Fibroblast of lung (primary cell): ENCODE measurements around the gene ANO2. TPM values are rescaled to one million over a fixed set of nuclear protein-coding genes. Genes with fewer than 3 reads are reported as not detected.

Experiments used
- DNase-seq, 2 donors: peaks; one replicate each; pipeline versions ENCODE4 v3.0.0 to v3.0.0-alpha.2; 2010; ENCODE audit warnings: low read depth in 2 of 2
- H2AFZ ChIP-seq: 2 replicates; pipeline ENCODE4 v1.5.1; 2012; ENCODE audit warnings: low read length, control low read depth, inconsistent platforms
- H3K27ac ChIP-seq: 2 replicates; pipeline ENCODE4 v1.5.1; 2011; ENCODE audit warnings: low read length, control low read depth; ENCODE audit not compliant: insufficient read depth
- H3K27me3 ChIP-seq: 2 replicates; pipeline ENCODE4 v1.5.1; 2011; ENCODE audit warnings: mild to moderate bottlenecking, low read length; ENCODE audit not compliant: control insufficient read depth, insufficient read depth
- H3K36me3 ChIP-seq: 2 replicates; pipeline ENCODE4 v1.5.1; 2011; ENCODE audit warnings: low read length; ENCODE audit not compliant: control insufficient read depth, insufficient read depth
- H3K4me1 ChIP-seq: 2 replicates; pipeline ENCODE4 v1.5.1; 2011; ENCODE audit warnings: low read length; ENCODE audit not compliant: control insufficient read depth, insufficient read depth; ENCODE audit errors: extremely low read depth
- H3K4me2 ChIP-seq: 2 replicates; pipeline ENCODE4 v1.5.1; 2011; ENCODE audit warnings: low read length, control low read depth; ENCODE audit not compliant: insufficient read depth; ENCODE audit errors: extremely low read depth
- H3K4me3 ChIP-seq, 4 experiments: fragments of 200-600 bp in 1 of 4; sonication (generic) in 1 of 4; replicated peaks in 1 of 4; 2 replicates each; pipeline ENCODE4 v1.5.1; 2011 to 2016; ENCODE audit warnings: low read length in 4 of 4, low read depth in 3 of 4, mild to moderate bottlenecking in 3 of 4, control low read depth in 2 of 4, inconsistent platforms in 1 of 4, mixed read lengths in 1 of 4; ENCODE audit not compliant: insufficient read depth in 1 of 4; ENCODE audit errors: control extremely low read depth in 1 of 4
- H3K79me2 ChIP-seq: 2 replicates; pipeline ENCODE4 v1.5.1; 2012; ENCODE audit warnings: mild to moderate bottlenecking, low read length, inconsistent platforms; ENCODE audit not compliant: control insufficient read depth, insufficient read depth
- H3K9ac ChIP-seq: 2 replicates; pipeline ENCODE4 v1.5.1; 2011; ENCODE audit warnings: mild to moderate bottlenecking, low read length, control low read depth; ENCODE audit not compliant: insufficient read depth
- H3K9me3 ChIP-seq: 2 replicates; pipeline ENCODE4 v1.5.1; 2012; ENCODE audit warnings: low read depth, low read length; ENCODE audit not compliant: control insufficient read depth, insufficient read depth
- H4K20me1 ChIP-seq: 2 replicates; pipeline ENCODE4 v1.5.1; 2011; ENCODE audit warnings: low read length; ENCODE audit not compliant: control insufficient read depth, insufficient read depth; ENCODE audit errors: extremely low read depth
- CTCF ChIP-seq, 2 donors: IDR thresholded peaks in 1 of 2; conservative IDR thresholded peaks in 1 of 2; 1 replicate in 1 of 2; 2 replicates in 1 of 2; pipeline ENCODE4 v1.5.1; 2011 to 2012; ENCODE audit warnings: low read length in 2 of 2, control low read depth in 1 of 2, inconsistent platforms in 1 of 2, low read depth in 1 of 2, mild to moderate bottlenecking in 1 of 2
- EZH2 ChIP-seq: IDR thresholded peaks from 2 replicates; pipeline ENCODE4 v1.5.1; 2012; ENCODE audit warnings: low read length, control low read depth, mild to moderate bottlenecking; ENCODE audit errors: missing control alignments
- polyA plus RNA-seq, 2 donors: library from polyadenylated mRNA; depleted of rRNA in 1 of 2; stranded (reverse) in 1 of 2; unstranded in 1 of 2; fragments of >200 nt; gene quantifications; 2 replicates each; pipeline ENCODE4 v1.2.1, GENCODE V29; 2011 to 2012; ENCODE audit warnings: missing spikeins in 1 of 2
- total RNA-seq: library from RNA; depleted of rRNA; stranded (reverse); fragments of >200 nt; gene quantifications from 2 replicates; pipeline ENCODE4 v1.2.1, GENCODE V29; 2014

Gene ANO2
- total and polyA plus RNA-seq, 2 donors (not counting 1 experiment from before 2014, with no cell fraction given), result 0.15 to 0.17 TPM

- H3K4me3 ChIP-seq, result no peak overlapping the region
- no peak overlapping the region for H3K4me2 ChIP-seq
- no peaks in the 10 kb centered on the region for H3K9me3 ChIP-seq
- no peak overlapping the region for H3K9ac ChIP-seq
- peak in 1 of 2 donors; percentile 14 for DNase-seq
- no peak overlapping the region for H2AFZ ChIP-seq
- H3K36me3 ChIP-seq, result no peaks in the 10 kb centered on the region
- no peaks in the 10 kb centered on the region for H3K27me3 ChIP-seq
- H3K79me2 ChIP-seq, result no peaks in the 10 kb centered on the region
- H4K20me1 ChIP-seq, result no peaks in the 10 kb centered on the region
- no peak overlapping the region for H3K27ac ChIP-seq
- TF ChIP-seq CTCF (conservative IDR thresholded peaks at IDR 0.05 in 1 of 2, IDR thresholded peaks at IDR 0.05 in 1 of 2; ENCODE audit: low read depth in 1 of 2, low read length in 2 of 2) (no peak), EZH2 (no peak)
- peaks cover 8% of the 10 kb centered on the region for H3K4me1 ChIP-seq
Measured at GRCh38 chr12:5568325-5568981, 376.6 kb downstream of the ANO2 start.

GRCh38 chr12:5567016-5567725, 377.9 kb downstream of the ANO2 start:
- Histone ChIP-seq H3K4me1 (peaks cover 8% of the 10 kb centered on the region), H3K9me3 (no peaks in the 10 kb centered on the region), H2AFZ (peak overlapping the region; percentile 7), H3K27me3 (no peaks in the 10 kb centered on the region), H4K20me1 (no peaks in the 10 kb centered on the region), H3K4me2 (no peak overlapping the region), H3K4me3 (no peak overlapping the region), H3K9ac (no peak overlapping the region), H3K27ac (no peak overlapping the region), H3K79me2 (no peaks in the 10 kb centered on the region), H3K36me3 (no peaks in the 10 kb centered on the region)
- peak; percentile 9 to 20 for DNase-seq
- TF ChIP-seq EZH2 (no peak), CTCF (conservative IDR thresholded peaks at IDR 0.05 in 1 of 2, IDR thresholded peaks at IDR 0.05 in 1 of 2; ENCODE audit: low read depth in 1 of 2, low read length in 2 of 2) (no peak)

GRCh38 chr12:5565933-5566599, 379.0 kb downstream of the ANO2 start:
- H3K4me1 ChIP-seq, result peaks cover 8% of the 10 kb centered on the region
- no peaks in the 10 kb centered on the region for H3K36me3 ChIP-seq
- no peaks in the 10 kb centered on the region for H3K9me3 ChIP-seq
- DNase-seq, result peak; percentile 13 to 67
- no peaks in the 10 kb centered on the region for H3K27me3 ChIP-seq
- TF ChIP-seq EZH2 (no peak), CTCF (conservative IDR thresholded peaks at IDR 0.05 in 1 of 2, IDR thresholded peaks at IDR 0.05 in 1 of 2; ENCODE audit: low read depth in 1 of 2, low read length in 2 of 2) (no peak)
- no peak overlapping the region for H3K4me2 ChIP-seq
- H2AFZ ChIP-seq, result no peak overlapping the region
- H3K4me3 ChIP-seq, result no peak overlapping the region
- no peak overlapping the region for H3K27ac ChIP-seq
- no peak overlapping the region for H3K9ac ChIP-seq
- H3K79me2 ChIP-seq, result no peaks in the 10 kb centered on the region
- H4K20me1 ChIP-seq, result no peaks in the 10 kb centered on the region
